IPS-18c (cell line): ENCODE measurements around the gene LYST.

ENCODE experiments used
- H3K4me3 ChIP-seq: 2 replicates; pipeline ENCODE4 v1.7.0; 2013; ENCODE audit warnings: low read depth, mild to moderate bottlenecking, low read length, moderate library complexity; ENCODE audit not compliant: insufficient read depth
- H3K9me3 ChIP-seq: one replicate; pipeline ENCODE4 v1.6.1; 2013; ENCODE audit warnings: mild to moderate bottlenecking, low read length, moderate library complexity; ENCODE audit not compliant: control insufficient read depth, insufficient read depth

LYST gene

DNA sequence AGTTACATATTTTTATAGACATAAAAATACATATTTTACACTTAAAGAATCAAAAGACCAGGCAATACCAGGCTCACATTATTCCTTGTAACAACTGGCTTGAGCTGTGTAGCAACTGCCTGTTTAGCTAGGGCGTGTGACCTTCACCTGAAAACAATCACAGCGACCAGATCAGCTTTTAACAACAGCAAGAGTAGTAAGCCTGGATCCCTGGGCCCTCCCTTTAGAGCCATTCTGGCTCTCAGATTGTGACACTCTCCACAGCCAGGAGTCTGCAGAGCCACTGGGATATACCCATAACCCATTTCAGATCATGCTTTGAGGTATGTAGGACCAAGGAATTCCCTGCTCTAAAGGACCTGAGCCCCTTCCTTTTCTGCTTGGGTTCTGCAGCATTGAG is 187.7 kb downstream of the LYST start:
- Histone ChIP-seq H3K9me3 (peaks cover 2% of the 10 kb centered on the region), H3K4me3 (no peak overlapping the region)

DNA sequence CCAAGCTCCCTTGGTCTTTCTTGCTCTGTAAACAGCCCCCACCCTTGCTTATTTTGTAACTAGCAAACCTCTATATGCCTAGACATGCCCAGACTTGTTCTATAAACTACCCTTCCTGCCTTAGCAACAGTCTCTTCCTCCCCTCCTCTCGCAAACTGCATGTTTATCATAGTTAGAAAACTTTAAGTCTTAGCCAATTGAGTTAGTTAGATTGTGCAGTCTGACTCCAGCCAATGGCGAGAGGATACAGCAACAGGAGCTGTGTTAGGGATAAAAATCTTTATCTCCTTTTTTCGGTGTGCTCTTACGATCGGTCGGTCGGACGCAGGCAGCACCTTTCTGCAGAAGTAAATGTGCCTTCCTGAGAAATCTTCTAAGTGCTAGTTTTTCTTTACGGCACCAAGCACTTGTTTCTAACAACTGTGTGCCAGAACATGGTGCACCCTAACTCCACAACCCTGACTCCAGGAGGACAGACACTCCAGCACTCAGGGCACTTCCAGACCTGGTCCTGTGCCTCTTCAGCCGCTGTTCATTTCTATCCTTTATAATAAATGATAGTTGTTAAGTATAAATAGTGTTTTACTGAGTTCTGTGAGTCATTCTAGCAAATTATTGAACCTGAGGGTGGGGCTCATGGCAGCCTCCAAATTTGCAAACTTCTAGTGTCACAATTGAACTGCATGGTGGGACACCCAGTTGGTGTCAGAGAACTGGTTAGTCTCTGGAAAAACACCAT is 191.4 kb downstream of the LYST start:
- H3K4me3 ChIP-seq: no peak overlapping the region
- peaks cover 2% of the 10 kb centered on the region for H3K9me3 ChIP-seq

- Histone ChIP-seq H3K4me3 (no peak overlapping the region), H3K9me3 (peaks cover 6% of the 10 kb centered on the region)
Observed at GRCh38 chr1:235673981-235674380, 192.7 kb downstream of the LYST start.

DNA sequence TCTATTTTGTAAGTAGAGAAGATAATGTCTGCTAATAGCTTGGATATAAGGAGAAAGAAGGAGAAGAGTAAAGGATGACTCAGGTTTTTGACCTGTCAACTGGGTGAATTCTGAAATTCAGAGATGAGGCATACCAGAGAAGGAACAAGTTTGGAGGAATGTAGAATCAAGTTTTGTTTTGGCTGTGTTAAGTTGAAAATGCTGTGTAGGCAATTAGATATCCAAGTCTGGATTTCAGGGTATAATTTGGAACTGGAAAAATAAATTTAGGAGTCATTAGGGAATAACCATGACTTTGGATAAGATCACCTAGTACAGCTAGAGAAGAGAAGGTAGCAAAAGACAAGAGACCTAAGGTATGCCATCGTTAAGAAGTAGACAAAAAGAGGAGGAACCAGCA is 194.7 kb downstream of the LYST start:
- Histone ChIP-seq H3K9me3 (peaks cover 6% of the 10 kb centered on the region), H3K4me3 (no peak overlapping the region)

- H3K4me3 ChIP-seq: no peak overlapping the region; the same call in 1 of the 2 replicates
- H3K9me3 ChIP-seq: peaks cover 4% of the 10 kb centered on the region
Observed at GRCh38 chr1:235670157-235670776, 196.4 kb downstream of the LYST start.

DNA sequence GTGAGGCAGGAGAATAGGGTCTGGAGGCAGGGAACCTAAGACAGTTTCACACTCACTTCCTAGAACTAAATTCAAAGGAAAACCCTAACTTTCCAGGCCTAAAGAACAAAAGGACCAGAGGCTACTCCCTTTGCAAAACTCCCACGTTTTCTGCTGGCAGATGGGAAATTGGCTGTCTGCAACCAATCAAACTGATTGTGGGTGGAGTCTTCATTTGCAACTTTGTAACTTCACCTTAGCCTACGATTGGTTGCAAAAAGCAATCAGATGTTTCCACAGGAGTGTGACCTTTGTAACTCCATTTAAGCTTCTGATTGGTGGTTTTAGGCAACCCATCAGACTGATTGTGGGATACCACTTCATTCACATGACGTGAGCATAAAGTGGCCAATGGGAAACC is 197.4 kb downstream of the LYST start:
- Histone ChIP-seq H3K9me3 (peaks cover 4% of the 10 kb centered on the region), H3K4me3 (no peak overlapping the region)

DNA sequence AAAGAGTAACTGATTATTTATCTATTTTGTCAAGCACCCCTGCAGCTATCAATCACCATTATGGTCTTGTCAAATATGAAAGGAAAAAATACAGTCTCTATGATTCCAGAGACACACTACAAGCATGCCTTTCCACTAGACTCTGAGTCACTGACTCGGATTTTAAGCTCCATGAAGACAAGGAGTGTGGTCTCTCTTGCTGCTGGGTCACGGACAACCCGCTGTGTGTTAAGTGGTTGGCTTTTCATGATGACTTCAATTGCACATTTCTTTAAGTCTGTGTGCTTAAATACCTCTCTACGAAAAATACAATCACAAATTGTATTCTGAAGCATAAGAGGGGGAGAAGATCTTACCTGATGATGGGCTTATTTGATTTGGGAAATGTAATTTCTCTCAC is 203.1 kb downstream of the LYST start:
- H3K4me3 ChIP-seq: no peak overlapping the region
- no peaks in the 10 kb centered on the region for H3K9me3 ChIP-seq

DNA sequence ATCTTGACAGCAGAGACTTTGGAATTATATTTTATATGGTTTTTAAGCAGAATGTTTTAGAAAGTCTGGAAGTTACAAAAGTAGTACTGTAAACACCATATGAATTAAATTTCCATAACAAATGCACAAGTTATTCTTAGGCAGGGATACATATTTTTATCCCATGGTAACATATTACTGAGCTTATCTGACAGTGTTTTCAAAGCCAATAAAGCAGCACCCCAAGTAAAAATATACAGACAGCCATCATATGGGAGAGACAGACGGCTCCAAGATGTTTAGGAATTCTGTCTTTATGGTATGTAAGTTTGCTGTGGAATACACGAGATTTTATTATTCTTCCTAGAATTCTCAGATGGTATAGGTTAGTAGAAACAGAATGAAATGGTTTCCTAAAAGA is 205.1 kb downstream of the LYST start:
- H3K4me3 ChIP-seq: no peak overlapping the region
- H3K9me3 ChIP-seq: no peaks in the 10 kb centered on the region

DNA sequence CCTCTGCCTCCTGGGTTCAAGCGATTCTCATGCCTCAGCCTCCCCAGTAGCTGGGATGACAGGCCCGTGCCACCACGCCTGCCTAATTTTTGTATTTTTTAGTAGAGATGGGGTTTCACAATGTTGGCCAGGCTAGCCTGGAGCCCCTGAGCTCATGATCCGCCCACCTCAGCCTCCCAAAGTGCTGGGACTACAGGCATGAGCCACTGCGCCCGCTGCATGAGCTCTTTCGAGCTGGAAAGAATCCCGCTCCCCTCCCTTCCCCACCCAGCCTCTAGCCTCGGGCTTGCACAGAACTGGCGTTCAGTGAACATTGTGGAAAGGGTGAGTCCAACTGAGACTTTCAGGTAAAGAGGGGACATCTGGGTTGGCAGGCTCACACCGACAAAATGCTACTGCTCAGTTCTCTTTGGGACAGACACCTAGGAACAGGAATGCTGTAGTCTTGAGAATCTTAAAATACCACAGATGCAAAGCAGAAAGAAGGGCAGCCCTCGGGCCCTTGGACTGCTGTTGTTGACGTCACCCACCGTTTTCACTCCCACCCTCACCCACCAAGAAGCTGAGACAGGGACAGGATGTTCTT is 207.4 kb downstream of the LYST start:
- H3K4me3 ChIP-seq: no peak overlapping the region
- H3K9me3 ChIP-seq: no peaks in the 10 kb centered on the region

DNA sequence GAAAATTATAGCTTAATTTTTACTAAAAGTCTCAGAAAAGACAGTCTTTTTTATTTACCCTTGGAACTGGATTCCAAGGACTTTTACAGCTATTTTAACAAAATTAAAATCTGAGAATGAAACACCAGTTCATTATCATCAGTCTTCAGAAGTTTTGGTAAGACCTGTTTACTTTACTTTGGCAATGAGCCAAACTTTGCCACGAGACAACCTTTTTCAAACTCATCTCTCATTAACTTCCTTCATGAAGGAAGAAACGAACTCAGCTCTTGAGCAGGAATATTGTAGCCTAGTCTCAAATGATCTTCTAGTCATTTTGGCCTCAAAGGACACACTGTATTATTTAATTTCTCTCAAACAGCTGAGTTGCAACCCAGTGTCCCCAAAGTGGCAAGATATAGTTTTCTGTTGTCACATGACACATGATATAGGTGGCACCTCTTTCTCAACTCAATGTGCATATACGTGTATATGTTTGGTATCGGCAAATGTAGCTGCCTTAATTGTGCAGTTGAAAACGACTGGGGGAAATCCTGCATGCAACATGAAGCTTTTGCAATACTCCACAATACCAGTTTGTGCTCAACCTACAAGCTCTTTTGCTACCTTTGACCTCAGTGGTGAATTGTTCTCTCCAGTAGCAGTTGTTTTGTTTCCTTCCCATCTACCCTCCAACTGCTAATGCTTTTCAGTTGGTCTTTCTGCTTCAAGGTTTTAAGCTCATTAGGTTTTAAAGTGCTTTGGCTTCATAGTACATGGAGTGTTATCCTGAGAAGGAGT is 208.8 kb downstream of the LYST start:
- no peak overlapping the region for H3K4me3 ChIP-seq
- no peaks in the 10 kb centered on the region for H3K9me3 ChIP-seq

GRCh38 chr1:235657269-235657668 is 209.4 kb downstream of the LYST start:
- no peak overlapping the region for H3K4me3 ChIP-seq
- H3K9me3 ChIP-seq: no peaks in the 10 kb centered on the region

GRCh38 chr1:235652364-235652763 is 214.3 kb downstream of the LYST start:
- Histone ChIP-seq H3K9me3 (no peaks in the 10 kb centered on the region), H3K4me3 (no peak overlapping the region)

GRCh38 chr1:235651170-235651806 is 215.4 kb downstream of the LYST start:
- peak overlapping the region; percentile 67; the same call in 1 of the 2 replicates for H3K4me3 ChIP-seq

DNA sequence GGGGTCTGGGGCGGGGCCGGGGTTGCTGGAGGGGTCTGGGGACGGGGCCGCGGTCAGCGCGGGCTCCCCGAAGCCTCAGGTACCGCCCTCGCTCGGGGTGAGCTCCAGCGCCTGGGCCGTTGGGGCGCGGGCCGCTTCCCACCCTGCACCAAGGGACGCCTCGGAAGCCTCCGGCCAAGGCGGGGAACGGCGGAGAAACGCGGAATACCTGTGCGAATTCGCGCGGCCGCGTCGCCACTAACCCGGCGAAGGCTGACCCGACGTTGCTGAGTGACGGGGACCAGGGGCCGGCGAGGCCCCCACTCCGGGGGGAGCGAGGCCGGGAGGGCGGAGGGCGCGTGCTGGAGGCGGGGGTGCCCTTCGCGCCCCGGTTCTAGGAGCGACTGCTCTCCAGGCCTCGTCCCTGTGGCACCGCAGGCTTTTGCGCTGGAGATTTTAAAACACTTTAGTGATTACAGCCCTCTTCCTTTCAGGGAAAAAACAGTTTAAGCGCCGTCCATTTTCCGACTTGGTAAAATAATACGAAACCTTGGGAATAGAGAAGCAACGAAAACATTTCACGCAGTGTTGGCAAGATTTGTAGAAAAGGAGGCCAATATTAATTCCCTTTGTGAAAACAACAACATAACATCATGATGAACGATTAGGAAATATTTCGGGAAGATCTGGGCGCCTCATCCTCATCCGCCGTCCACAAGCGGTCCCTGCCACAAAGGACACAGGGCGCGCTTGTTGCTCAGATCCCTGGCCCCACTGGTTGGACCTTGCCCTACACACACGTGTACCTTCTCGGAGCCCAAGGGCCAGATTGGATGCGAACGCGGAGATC is 216.2 kb downstream of the LYST start:
- peak overlapping the region; percentile 67 for H3K4me3 ChIP-seq
- no peaks in the 10 kb centered on the region for H3K9me3 ChIP-seq

More at GRCh38 chr1:235651170-235651806, 215.4 kb downstream of the LYST start:
- no peaks in the 10 kb centered on the region for H3K9me3 ChIP-seq

DNA sequence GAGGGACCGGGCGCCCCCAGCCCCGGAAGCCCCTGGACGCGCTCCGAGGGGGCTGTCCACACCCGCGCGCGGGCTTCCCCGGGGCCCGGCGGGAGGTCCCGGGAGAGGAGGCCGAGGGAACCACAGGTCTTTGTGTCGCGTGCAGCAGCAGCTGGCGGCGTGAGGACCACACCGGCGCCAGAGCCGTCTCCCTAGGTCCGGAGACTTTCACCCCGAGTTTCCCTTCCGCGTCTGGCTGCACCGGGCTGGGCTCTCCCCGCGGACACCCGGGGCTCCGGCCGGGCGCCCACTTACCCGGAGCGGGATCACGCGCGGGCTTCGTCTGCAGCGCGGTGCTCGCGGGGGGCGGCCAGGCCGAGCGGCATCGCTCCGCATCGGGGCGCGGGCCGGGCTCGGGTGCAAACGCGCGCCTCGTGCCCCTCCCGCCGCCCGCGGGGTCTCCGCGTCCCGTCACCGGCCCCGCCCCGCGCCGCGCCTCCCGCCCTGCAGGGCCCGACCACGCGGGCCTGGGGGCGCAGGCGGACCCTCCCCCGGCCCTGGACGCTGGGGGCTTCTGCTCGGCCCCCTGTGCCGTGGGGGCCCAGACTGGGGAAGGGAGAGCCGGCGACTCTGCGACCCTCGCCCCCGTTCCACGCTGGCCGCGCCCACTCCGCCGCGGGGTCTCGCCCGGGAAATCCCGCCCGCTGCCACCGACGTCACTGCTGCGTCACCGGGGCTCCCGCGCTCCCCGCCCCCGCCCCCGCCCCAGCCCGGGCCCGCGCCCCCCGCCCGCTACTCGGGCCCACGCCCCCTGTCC is 217.1 kb downstream of the LYST start, which contains the start of gene GNG4:
Gene GNG4 (minus strand): TSS at position 417 of the 796 bp plus-strand sequence. CDS start 65,946 bp downstream, outside the sequence.
- Histone ChIP-seq H3K9me3 (peaks cover 2% of the 10 kb centered on the region), H3K4me3 (peak within 1 kb of the TSS; percentile 68)

DNA sequence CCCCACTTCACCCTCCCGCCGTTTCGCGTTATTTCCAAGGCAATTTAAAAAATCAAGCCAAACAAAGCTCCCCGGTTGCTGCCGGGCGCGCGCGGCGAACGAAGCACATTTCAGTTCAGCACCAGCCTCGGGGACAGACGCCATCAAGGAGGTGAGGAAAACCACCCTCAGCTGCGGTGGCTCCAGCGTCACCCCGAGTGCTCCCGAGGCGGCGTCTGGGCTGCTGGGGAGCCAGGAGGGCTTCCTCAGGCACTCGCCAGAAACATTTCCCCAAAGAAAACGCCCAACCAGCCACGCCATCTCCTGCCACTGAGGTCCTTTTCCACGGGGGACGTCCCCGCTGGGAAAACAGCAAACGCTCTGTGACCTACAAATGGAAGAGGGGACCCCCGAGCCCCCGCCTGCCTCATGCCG is 217.7 kb downstream of the LYST start:
- H3K9me3 ChIP-seq: peaks cover 2% of the 10 kb centered on the region

More for the DNA sequence above, 217.7 kb downstream of the LYST start:
- H3K4me3 ChIP-seq: peak overlapping the region; percentile 68
